Liver (tissue), 9 donors: ENCODE data around the gene PRSS56. TPM values are rescaled to one million over a fixed set of nuclear protein-coding genes. Genes with fewer than 3 reads are reported as not detected.

Source experiments
- DNase-seq: peaks from one replicate; pipeline ENCODE4 v3.0.0-alpha.2; 2017; ENCODE audit warnings: low spot score
- H3K27ac ChIP-seq, 2 donors: one replicate each; pipeline ENCODE4 v1.7.0; 2013; ENCODE audit warnings: inconsistent platforms in 2 of 2, low read length in 2 of 2, control low read depth in 1 of 2, low read depth in 1 of 2, mild to moderate bottlenecking in 1 of 2
- H3K27me3 ChIP-seq, 4 donors: one replicate each; pipeline versions ENCODE4 v1.6.1 to v1.7.0; 2013; ENCODE audit warnings: low read length in 3 of 4, inconsistent platforms in 1 of 4, mild to moderate bottlenecking in 1 of 4, moderate library complexity in 1 of 4; ENCODE audit not compliant: control insufficient read depth in 4 of 4, insufficient read depth in 4 of 4
- H3K36me3 ChIP-seq, 4 donors: one replicate each; pipeline versions ENCODE4 v1.6.1 to v1.7.0; 2013; ENCODE audit warnings: low read length in 3 of 4, mild to moderate bottlenecking in 3 of 4, low read depth in 1 of 4, moderate library complexity in 1 of 4; ENCODE audit not compliant: control insufficient read depth in 4 of 4, insufficient read depth in 3 of 4
- H3K4me1 ChIP-seq, 4 donors: one replicate each; pipeline versions ENCODE4 v1.6.1 to v1.7.0; 2013; ENCODE audit warnings: low read length in 3 of 4, mild to moderate bottlenecking in 3 of 4, moderate library complexity in 1 of 4; ENCODE audit not compliant: control insufficient read depth in 4 of 4, insufficient read depth in 4 of 4
- H3K4me3 ChIP-seq, 3 donors: one replicate each; pipeline versions ENCODE4 v1.6.1 to v1.7.0; 2013; ENCODE audit warnings: low read length in 3 of 3, control low read depth in 1 of 3, low read depth in 1 of 3, mild to moderate bottlenecking in 1 of 3
- H3K9ac ChIP-seq, 2 donors: one replicate each; pipeline ENCODE4 v1.7.0; 2013; ENCODE audit warnings: low read length in 2 of 2, mild to moderate bottlenecking in 2 of 2, moderate library complexity in 2 of 2, control low read depth in 1 of 2, low read depth in 1 of 2
- H3K9me3 ChIP-seq, 4 donors: one replicate each; pipeline versions ENCODE4 v1.6.1 to v1.7.0; 2013; ENCODE audit warnings: low read length in 3 of 4; ENCODE audit not compliant: control insufficient read depth in 4 of 4
- EGR1 ChIP-seq, 2 donors: IDR thresholded peaks; 2 replicates each; pipeline ENCODE4 v1.6.1; 2016 to 2018; ENCODE audit warnings: antibody characterized with exemption in 2 of 2, low read depth in 2 of 2
- FOXA1 ChIP-seq: IDR thresholded peaks from 2 replicates; pipeline ENCODE4 v1.6.1; 2016; ENCODE audit warnings: antibody characterized with exemption
- FOXA2 ChIP-seq: IDR thresholded peaks from 2 replicates; pipeline ENCODE4 v1.6.1; 2016; ENCODE audit warnings: antibody characterized with exemption
- GABPA ChIP-seq, 2 donors: IDR thresholded peaks in 1 of 2; conservative IDR thresholded peaks in 1 of 2; 2 replicates each; pipeline ENCODE4 v1.6.1; 2016; ENCODE audit warnings: antibody characterized with exemption in 2 of 2, mild to moderate bottlenecking in 1 of 2, moderate library complexity in 1 of 2
- HNF4A ChIP-seq, 2 donors: conservative IDR thresholded peaks; 2 replicates each; pipeline ENCODE4 v1.6.1; 2016; ENCODE audit warnings: antibody characterized with exemption in 2 of 2, mild to moderate bottlenecking in 2 of 2
- HNF4G ChIP-seq: IDR thresholded peaks from 2 replicates; pipeline ENCODE4 v1.6.1; 2016; ENCODE audit warnings: antibody characterized with exemption
- NR2F2 ChIP-seq: IDR thresholded peaks from 2 replicates; pipeline ENCODE4 v1.6.1; 2016; ENCODE audit warnings: antibody characterized with exemption
- RAD21 ChIP-seq, 2 donors: IDR thresholded peaks; 2 replicates each; pipeline ENCODE4 v1.6.1; 2016; ENCODE audit warnings: antibody characterized with exemption in 2 of 2, mild to moderate bottlenecking in 2 of 2
- SP1 ChIP-seq: IDR thresholded peaks from 2 replicates; pipeline ENCODE4 v1.6.1; 2018; ENCODE audit warnings: antibody characterized with exemption, mild to moderate bottlenecking
- TAF1 ChIP-seq: conservative IDR thresholded peaks from 2 replicates; pipeline ENCODE4 v1.6.1; 2016; ENCODE audit warnings: antibody characterized with exemption, mild to moderate bottlenecking
- YY1 ChIP-seq: IDR thresholded peaks from 2 replicates; pipeline ENCODE4 v1.6.1; 2016; ENCODE audit warnings: antibody characterized with exemption, mild to moderate bottlenecking
- WGBS: extraction: QIAGEN DNeasy Blood & Tissue Kit; methylation state at CpG from one replicate; pipeline ENCODE4 v1.1.7; 2013; 5-methylcytosine and 5-hydroxymethylcytosine counted together
- polyA plus RNA-seq, 2 donors: library from polyadenylated mRNA; stranded (reverse) in 1 of 2; unstranded in 1 of 2; fragments of 200-250 nt in 1 of 2; fragments of >200 nt in 1 of 2; fragmentation: Nextera tagmentation in 1 of 2; extraction: Ambion mirVana in 1 of 2; gene quantifications; one replicate each; pipeline versions ENCODE4 v1.2.1 to v1.2.3, GENCODE V29; 2013 to 2015
- total RNA-seq, 2 donors: library from RNA; depleted of rRNA; stranded (reverse); fragments of >200 nt; gene quantifications; one replicate each; pipeline ENCODE4 v1.2.3, GENCODE V29; 2014
- TF ChIP-seq, protein P1 (sequence below): IDR thresholded peaks from 2 replicates; pipeline ENCODE4 v1.6.1; 2016; ENCODE audit warnings: antibody characterized with exemption
- TF ChIP-seq, protein P2 (sequence below): IDR thresholded peaks from 2 replicates; pipeline ENCODE4 v1.6.1; 2016; ENCODE audit warnings: antibody characterized with exemption
- TF ChIP-seq, protein P3 (sequence below): IDR thresholded peaks from 2 replicates; pipeline ENCODE4 v1.6.1; 2016; ENCODE audit warnings: antibody characterized with exemption
- TF ChIP-seq, protein P4 (sequence below): fragments of 150-350 bp; IDR thresholded peaks from 2 replicates; pipeline ENCODE4 v1.5.1; 2017; ENCODE audit warnings: improper control_type of control experiment, low read depth, low read length; ENCODE audit not compliant: missing input control
- TF ChIP-seq, protein P5 (sequence below): IDR thresholded peaks from 2 replicates; pipeline ENCODE4 v1.6.1; 2016; ENCODE audit warnings: antibody characterized with exemption, mild to moderate bottlenecking
- donor health status: healthy.
- donor health status: healthy.
- donor health status: healthy.
- donor health status: healthy.
- donor health status: healthy.

Gene PRSS56
- total and polyA plus RNA-seq, 4 donors: 0.02 TPM; not detected in 3

DNA sequence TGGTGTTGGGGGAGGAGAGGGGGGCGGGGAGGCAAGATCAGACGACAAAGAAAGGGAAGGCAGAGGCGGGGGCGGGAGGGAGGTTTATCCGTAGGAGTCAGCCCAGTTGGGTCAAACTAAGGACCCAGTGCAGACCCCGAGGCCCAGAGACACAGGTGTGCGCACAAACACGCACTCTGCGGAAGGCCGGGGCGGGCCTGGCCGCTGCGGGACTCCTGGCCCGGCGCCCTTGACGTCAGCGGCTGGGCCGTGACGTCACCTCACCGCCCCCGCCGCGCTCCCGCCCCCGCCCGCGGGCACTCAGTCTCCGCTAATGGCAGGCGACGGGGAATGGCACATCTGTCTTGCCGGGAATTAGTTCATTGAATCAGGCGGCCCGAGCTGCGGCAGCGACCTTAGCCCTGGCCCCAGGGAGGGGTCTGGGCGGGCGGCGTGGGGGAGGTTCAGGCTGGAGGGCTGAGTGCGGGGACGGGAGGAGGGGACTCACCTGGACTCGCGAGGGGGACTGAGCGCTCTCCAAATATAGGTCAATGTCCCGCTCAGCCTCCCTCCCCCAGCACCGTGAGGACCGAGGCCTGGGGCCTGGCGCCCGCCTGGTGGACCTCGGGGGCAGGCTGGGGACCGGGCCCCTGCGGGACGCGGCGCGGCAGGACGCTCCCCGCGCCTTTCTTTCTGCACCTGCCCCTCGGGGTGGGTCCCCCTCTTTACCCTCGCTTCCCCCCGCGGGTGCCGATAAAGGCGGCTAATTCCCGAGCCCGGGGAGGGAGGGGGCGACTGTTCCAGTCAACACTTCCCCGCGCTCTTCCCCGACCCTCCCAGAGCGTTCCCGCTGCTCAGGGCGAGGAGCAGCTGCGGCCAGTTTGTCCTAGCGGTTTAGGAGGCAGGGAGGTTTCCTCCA, 17.0 kb upstream of the PRSS56 start:
- Histone ChIP-seq H3K4me1 (peaks cover 2 to 9% (median 5%) of the 10 kb centered on the region in 4 donors), H3K36me3 (peaks cover 0 to 1% (median 0%) of the 10 kb centered on the region in 4 donors), H3K9me3 (no peaks in the 10 kb centered on the region), H3K27me3 (no peaks in the 10 kb centered on the region), H3K4me3 (peak overlapping the region in 2 of 3 donors; percentile 6 to 39), H3K9ac (no peak overlapping the region), H3K27ac (no peak overlapping the region)
- peak; percentile 40 for DNase-seq
- WGBS: 6% methylated on average over 75 of the region's 75 CpGs
- TF ChIP-seq NR2F2: no peak
- TF ChIP-seq EGR1 (IDR thresholded peaks at IDR 0.05; ENCODE audit: low read depth in 2 of 2): peak; percentile 73 to 86
- no peak for TF ChIP-seq HNF4A (conservative IDR thresholded peaks at IDR 0.05)

DNA sequence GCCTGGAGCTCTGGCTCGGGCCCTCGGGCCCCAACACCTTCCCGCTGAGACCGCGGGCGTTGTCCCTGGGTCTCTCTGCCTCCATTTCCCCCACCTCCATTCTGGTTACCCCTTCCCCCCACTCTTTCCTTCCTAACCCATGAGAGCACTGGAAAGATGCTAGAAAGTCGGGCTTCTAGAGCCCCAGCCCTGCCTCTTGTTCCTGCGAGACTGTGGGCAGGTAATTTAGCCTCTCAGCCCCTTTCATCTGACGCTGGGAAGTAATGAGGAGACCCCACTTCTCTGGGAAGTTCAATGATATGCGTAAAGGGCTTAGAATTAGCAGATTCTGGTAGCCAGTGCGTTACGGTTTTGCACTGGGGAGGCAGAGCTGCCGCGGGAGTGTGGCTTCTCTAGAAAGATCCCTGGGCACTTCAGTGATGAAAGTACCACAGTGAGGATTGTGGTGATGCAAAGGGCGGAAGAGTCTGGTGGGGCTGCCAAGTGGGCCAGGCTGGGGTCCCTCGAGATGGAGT, 16.3 kb upstream of the PRSS56 start:
- Histone ChIP-seq H3K9ac (no peak overlapping the region), H3K4me1 (peaks cover 2 to 9% (median 5%) of the 10 kb centered on the region in 4 donors), H3K4me3 (no peak overlapping the region), H3K27me3 (no peaks in the 10 kb centered on the region), H3K27ac (no peak overlapping the region), H3K36me3 (peaks cover 0 to 1% (median 0%) of the 10 kb centered on the region in 4 donors), H3K9me3 (no peaks in the 10 kb centered on the region)
- DNase-seq: no peak
- WGBS: 44% methylated on average over 16 of the region's 16 CpGs
- TF ChIP-seq GABPA (IDR thresholded peaks at IDR 0.05 in 1 of 2, conservative IDR thresholded peaks at IDR 0.05 in 1 of 2): no peak
- no peak for TF ChIP-seq EGR1 (IDR thresholded peaks at IDR 0.05; ENCODE audit: low read depth in 2 of 2)
- TF ChIP-seq SP1: no peak
- TF ChIP-seq, protein P1, sequence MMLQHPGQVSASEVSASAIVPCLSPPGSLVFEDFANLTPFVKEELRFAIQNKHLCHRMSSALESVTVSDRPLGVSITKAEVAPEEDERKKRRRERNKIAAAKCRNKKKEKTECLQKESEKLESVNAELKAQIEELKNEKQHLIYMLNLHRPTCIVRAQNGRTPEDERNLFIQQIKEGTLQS: no peak
- no peak for TF ChIP-seq RAD21 (IDR thresholded peaks at IDR 0.05)
- TF ChIP-seq, protein P2, sequence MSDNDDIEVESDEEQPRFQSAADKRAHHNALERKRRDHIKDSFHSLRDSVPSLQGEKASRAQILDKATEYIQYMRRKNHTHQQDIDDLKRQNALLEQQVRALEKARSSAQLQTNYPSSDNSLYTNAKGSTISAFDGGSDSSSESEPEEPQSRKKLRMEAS: no peak
- TF ChIP-seq YY1: no peak
- TF ChIP-seq HNF4G: no peak
- no peak for TF ChIP-seq NR2F2
- TF ChIP-seq FOXA2: no peak
- TF ChIP-seq FOXA1: no peak
- TF ChIP-seq, protein P3, sequence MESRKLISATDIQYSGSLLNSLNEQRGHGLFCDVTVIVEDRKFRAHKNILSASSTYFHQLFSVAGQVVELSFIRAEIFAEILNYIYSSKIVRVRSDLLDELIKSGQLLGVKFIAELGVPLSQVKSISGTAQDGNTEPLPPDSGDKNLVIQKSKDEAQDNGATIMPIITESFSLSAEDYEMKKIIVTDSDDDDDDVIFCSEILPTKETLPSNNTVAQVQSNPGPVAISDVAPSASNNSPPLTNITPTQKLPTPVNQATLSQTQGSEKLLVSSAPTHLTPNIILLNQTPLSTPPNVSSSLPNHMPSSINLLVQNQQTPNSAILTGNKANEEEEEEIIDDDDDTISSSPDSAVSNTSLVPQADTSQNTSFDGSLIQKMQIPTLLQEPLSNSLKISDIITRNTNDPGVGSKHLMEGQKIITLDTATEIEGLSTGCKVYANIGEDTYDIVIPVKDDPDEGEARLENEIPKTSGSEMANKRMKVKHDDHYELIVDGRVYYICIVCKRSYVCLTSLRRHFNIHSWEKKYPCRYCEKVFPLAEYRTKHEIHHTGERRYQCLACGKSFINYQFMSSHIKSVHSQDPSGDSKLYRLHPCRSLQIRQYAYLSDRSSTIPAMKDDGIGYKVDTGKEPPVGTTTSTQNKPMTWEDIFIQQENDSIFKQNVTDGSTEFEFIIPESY: no peak
- TF ChIP-seq, protein P4, sequence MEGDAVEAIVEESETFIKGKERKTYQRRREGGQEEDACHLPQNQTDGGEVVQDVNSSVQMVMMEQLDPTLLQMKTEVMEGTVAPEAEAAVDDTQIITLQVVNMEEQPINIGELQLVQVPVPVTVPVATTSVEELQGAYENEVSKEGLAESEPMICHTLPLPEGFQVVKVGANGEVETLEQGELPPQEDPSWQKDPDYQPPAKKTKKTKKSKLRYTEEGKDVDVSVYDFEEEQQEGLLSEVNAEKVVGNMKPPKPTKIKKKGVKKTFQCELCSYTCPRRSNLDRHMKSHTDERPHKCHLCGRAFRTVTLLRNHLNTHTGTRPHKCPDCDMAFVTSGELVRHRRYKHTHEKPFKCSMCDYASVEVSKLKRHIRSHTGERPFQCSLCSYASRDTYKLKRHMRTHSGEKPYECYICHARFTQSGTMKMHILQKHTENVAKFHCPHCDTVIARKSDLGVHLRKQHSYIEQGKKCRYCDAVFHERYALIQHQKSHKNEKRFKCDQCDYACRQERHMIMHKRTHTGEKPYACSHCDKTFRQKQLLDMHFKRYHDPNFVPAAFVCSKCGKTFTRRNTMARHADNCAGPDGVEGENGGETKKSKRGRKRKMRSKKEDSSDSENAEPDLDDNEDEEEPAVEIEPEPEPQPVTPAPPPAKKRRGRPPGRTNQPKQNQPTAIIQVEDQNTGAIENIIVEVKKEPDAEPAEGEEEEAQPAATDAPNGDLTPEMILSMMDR: no peak
- TF ChIP-seq, protein P5, sequence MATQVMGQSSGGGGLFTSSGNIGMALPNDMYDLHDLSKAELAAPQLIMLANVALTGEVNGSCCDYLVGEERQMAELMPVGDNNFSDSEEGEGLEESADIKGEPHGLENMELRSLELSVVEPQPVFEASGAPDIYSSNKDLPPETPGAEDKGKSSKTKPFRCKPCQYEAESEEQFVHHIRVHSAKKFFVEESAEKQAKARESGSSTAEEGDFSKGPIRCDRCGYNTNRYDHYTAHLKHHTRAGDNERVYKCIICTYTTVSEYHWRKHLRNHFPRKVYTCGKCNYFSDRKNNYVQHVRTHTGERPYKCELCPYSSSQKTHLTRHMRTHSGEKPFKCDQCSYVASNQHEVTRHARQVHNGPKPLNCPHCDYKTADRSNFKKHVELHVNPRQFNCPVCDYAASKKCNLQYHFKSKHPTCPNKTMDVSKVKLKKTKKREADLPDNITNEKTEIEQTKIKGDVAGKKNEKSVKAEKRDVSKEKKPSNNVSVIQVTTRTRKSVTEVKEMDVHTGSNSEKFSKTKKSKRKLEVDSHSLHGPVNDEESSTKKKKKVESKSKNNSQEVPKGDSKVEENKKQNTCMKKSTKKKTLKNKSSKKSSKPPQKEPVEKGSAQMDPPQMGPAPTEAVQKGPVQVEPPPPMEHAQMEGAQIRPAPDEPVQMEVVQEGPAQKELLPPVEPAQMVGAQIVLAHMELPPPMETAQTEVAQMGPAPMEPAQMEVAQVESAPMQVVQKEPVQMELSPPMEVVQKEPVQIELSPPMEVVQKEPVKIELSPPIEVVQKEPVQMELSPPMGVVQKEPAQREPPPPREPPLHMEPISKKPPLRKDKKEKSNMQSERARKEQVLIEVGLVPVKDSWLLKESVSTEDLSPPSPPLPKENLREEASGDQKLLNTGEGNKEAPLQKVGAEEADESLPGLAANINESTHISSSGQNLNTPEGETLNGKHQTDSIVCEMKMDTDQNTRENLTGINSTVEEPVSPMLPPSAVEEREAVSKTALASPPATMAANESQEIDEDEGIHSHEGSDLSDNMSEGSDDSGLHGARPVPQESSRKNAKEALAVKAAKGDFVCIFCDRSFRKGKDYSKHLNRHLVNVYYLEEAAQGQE: no peak
- TF ChIP-seq TAF1: no peak
